Fibroblast of skin of right quadriceps (primary cell): ENCODE results near the gene ANKRD13B.

ENCODE experiments used
- DNase-seq: peaks from one replicate; pipeline ENCODE4 v3.0.0-alpha.2; 2013

The ANKRD13B gene

DNA sequence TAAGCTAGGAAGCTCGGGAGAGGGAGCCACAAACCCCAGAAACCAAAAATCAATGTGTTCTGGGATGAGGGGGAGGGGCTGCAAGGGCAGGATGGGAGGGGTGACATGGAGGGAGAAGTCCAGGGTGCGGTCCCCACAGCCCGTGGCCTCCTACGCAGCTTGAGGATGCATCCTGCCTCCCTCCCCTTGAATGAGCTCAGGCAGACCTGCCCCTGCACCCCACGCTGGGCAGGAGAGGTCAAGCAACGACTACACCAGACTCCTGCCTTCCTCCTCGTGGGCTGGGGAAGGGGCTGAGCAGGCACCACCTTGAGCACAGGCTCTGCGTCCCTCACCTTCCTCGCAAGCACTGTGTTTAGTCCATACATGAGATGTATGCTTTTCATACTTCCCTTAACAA lies 3.9 kb downstream of the ANKRD13B start:
- DNase-seq: no peak

DNA sequence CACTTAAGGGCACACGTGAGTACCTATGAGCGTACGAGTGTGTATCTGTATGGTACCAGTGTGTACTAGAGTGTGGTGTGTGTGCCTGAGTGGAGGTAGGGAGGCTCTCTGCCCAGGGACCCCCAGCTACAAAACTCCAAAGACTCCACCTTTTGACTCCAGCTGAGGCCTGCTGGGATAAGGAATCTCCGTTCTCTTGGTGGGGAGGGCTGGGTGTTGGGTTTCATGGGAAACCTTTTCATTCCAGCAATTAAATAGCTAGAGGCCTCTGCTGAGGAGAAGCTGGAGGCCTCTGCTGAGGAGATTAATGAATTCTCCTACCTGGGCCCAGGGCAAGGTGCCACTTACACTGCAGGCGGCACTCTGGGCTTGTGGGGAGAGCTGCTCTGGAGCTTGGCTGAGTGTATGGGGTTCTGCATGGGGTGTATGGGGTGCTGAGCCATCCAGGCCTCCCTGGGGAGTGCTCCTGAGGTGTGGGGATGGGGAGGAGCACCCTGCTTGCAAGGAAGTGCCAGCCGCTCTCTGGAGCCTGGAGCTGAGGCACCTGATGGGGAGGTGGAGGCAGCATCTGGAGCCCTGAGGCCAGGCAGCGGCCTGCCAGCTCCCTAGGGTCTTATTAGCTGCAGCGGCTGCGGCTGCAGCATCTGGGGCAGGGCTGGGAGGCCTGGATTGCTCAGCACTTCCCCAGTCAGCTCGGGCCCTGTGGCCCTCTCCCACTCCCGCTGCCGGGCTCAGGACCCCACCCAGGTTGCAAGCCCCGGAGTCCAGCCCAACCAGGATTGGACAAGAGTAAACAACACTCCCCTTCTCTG lies 4.6 kb downstream of the ANKRD13B start:
- DNase-seq: no peak

DNA sequence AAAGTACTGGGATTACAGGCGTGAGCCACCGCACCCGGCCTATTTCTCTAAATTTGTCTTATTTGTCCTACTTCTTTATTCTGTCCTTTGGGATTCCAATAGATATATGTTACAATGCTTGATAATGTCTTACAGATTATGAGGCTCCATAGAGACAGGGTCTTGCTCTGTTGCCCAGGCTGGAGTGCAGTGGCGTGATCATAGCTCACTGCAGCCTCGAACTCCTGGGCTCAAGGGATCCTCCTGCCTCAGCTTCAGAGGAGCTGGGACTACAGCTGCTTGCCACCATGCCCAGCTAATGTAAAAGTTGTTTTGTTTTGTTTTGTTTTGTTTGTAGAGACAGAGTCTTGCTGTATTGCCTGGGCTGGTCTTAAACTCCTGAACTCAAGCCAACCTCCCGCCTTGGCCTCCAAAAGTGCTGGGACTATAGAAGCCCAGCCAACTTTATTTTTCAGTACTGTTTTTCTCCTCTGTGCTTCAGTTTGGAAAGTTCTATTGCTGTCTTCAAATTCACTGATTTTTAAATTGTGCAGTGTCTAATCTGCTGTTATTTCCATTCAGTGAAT lies 10.3 kb downstream of the ANKRD13B start:
- DNase-seq: no peak

DNA sequence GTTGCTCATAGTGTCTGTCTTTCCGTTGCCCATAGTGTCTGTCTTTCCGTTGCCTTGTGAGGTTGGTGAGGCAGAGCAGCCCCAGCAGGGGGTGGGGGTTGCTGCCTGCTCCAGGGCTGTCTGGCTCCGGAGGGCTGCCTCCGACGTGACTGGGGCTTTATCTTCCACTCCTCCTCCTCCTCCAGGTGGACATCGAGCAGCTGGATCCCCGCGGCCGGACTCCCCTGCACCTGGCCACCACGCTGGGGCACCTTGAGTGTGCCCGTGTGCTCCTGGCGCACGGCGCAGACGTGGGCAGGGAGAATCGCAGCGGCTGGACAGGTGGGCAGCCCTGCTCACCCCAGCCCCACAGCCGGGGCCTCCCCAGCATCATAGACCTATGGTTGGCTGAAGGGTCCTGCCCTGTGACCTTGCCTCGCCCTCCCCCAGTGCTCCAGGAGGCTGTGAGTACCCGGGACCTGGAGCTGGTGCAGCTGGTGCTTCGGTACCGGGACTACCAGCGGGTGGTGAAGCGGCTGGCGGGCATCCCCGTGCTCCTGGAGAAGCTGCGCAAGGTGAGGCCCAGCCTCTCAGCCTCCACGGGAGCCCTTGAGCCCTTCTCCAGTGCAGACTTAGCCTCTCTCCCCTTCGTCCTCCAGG lies 14.7 kb downstream of the ANKRD13B start:
- no peak for DNase-seq

DNA sequence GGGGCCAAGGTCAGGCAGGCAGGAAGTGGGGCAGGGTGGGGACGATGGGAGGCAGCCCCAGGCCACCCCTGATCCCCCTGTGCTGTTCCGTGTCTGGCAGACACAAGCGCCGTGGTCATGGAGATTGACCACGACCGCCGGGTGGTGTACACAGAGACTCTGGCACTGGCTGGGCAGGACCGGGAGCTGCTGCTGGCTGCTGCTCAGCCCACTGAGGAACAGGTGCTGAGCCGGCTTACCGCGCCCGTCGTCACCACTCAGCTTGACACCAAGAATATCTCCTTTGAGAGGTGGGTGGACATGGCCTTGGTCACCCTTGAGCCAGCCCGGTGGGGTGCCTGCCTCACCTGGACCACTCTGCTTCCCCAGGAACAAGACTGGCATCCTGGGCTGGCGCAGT lies 16.1 kb downstream of the ANKRD13B start:
- no peak for DNase-seq

DNA sequence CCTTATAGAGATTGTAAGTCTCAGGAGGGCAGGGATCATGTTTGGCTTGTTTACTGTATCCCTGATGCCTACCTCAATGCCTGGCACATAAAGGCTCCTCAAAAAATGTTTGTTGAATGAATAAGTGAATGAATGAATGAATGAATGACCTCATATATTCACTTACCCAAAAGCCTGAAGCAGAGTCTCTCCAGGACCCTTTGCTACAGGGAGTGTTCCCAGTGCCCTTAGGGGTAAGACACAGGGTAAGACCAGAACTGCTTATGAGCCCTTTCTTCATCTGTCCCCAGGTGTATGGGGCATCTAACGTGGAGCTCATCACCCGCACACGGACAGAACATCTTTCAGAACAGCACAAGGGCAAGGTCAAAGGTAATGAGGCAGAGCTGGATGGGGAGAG lies 17.5 kb downstream of the ANKRD13B start:
- DNase-seq: no peak

DNA sequence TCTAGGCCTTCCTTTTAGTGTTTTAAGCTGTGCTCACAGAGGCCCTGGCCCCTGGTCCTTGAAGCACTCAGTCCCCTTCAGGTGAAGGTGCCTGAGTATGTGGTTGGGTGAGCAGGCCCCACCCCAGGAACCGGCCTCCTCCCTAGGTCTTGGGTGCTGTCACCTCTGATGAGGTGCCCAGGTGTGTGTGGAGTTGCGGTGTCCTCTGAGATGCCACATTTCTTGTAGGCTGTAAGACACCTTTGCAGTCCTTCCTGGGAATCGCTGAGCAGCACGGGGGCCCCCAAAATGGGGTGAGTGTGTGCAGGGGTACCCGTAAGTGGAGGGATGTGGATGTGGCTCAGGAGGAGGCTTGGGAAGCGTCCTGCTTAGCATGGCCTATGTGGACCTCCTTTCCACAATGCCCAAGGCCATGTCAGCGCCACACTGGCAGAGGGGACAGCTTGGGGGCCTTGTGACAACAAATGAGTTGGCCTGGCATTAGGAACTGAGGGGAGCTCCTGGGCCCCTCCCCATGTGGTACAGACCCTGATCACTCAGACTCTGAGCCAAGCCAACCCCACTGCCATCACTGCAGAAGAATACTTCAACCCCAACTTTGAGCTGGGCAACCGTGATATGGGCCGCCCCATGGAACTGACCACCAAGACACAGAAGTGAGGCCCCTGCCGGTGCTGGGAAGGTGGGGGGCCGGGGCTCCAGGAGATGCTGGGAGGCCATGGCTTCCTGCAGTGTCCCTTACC lies 18.6 kb downstream of the ANKRD13B start:
- DNase-seq: no peak

DNA sequence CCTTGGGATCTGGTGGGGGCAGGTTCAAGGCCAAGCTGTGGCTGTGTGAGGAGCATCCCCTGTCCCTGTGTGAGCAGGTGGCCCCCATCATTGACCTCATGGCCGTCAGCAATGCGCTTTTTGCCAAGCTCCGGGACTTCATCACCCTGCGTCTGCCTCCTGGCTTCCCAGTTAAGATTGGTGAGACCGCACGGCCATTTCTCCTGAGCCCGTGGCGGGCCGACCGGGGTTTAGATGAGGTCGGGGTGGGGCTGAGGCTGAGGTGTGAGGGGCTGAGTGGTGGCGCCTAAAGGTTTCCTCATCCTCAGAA lies 19.1 kb downstream of the ANKRD13B start:
- no peak for DNase-seq

DNA sequence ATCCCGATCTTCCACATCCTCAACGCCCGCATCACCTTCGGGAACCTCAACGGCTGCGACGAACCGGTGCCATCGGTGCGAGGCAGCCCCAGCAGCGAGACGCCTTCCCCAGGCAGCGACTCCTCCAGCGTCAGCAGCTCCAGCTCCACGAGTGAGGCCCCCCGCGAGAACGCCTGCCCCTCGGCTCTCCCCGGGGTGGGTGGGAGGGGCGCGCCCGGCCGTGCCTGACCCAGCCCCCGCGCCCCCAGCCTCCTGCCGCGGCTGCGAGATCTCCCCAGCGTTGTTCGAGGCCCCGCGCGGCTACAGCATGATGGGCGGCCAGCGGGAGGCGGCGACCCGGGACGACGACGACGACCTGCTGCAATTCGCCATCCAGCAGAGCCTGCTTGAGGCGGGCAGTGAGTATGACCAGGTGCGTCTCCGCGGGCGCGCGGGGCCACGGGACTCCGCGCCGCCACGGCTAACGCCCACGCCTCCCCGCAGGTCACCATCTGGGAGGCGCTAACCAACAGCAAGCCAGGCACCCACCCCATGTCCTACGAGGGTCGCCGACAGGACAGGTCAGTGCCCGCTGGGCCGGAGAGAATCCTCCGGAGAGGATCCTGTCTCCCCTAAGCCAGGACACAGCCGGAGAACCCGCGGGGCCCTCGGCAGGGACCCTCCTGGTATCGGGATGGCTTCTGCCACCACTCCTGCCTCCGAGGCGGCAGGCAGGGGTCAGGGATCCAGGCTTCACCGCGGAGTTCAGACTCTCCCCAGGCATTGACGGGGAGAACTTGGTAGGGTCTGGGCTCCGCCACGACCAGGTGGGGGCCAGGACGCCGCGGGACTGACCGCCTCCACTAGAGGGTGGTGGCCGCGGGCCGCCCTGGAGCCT lies 19.7 kb downstream of the ANKRD13B start:
- no peak for DNase-seq

DNA sequence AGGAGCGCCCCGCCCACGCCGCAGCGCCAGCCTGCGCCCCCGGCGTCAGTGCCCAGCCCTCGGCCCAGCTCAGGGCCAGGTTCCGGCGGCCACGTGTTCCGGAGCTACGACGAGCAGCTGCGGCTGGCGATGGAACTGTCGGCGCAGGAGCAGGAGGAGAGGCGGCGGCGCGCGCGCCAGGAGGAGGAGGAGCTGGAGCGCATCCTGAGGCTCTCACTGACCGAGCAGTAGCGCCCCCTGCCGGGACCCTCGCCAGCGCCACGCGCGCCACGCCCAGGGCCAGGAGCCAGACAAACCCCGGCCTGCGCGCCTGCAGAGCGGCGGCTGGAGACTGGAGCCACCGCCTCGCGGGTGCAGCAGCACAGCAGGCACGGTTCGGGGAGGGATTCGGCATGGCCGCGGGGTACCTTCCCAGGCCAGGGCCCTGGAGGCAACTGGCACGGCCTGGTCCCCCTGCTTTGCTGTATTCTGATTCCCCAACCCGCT lies 20.5 kb downstream of the ANKRD13B start:
- peak; percentile 85 for DNase-seq

DNA sequence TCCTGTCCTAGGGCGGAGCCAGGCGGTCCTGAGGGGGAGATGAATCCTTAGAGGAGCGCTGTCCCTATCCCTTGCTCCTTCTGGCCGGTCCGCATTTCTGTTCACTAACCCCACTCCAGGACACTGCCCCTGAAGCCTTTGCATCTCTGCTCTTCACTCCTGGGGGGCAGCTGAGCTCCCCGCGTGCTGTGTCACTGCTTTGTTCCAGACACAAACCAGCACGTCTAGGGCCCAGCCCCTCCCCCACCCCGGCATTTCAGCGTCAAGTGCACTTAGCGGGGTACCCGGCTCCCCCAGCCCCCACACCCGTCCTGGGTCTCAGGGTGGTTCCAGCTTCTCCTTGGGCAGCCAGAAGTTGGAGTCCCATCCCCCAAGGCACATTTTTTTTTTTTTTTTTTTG lies 20.9 kb downstream of the ANKRD13B start:
- no peak for DNase-seq

DNA sequence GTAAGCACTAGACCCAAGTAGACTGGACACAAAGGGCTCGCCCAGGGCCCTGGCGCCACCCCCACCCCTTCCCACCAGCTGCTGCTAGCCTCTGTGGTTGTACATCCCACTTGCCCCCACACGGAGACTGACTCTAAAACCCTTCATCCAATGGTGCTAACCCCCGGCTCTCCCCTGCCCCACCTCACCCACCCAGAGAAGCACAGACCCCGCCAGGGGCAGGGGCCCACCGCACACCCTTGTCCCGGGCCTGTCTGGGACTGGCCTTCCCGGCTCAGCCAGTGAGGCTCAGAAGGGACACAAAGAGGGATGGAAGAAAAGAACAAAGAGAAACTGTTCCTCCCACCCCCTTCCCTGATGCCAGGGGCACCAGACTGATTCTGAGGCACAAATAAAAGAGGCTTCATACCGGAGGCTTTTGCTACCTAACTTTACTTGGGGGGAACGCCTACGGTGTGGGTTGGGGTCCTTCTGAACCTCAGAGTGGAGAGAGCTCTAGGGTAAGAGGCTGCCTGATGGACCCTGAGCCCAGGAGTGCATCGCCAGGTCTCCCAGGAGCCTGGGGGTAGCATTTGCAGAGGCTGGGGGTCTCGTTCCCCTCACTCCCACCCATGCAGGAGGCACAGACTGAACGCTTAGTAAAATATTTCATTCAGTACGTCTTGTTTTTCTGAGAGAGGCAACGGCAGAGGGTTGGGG lies 21.6 kb downstream of the ANKRD13B start:
- DNase-seq: no peak

DNA sequence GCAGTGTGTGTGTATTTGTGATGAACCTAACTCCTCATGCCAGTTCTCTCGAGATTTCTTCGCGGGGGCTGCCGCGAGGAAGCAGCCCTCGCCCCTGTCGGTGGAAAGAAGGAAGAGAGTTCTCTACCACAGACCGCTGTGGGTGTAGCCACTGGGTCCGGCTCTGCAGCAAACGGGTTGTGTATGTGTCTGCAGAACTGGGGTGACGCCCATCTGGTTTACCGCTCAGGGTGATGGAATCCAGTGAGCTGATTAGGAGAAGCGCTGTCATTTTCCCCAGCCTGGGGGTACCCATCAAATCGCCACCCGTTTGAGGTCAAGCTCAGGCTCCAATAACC lies 22.1 kb downstream of the ANKRD13B start:
- DNase-seq: no peak

DNA sequence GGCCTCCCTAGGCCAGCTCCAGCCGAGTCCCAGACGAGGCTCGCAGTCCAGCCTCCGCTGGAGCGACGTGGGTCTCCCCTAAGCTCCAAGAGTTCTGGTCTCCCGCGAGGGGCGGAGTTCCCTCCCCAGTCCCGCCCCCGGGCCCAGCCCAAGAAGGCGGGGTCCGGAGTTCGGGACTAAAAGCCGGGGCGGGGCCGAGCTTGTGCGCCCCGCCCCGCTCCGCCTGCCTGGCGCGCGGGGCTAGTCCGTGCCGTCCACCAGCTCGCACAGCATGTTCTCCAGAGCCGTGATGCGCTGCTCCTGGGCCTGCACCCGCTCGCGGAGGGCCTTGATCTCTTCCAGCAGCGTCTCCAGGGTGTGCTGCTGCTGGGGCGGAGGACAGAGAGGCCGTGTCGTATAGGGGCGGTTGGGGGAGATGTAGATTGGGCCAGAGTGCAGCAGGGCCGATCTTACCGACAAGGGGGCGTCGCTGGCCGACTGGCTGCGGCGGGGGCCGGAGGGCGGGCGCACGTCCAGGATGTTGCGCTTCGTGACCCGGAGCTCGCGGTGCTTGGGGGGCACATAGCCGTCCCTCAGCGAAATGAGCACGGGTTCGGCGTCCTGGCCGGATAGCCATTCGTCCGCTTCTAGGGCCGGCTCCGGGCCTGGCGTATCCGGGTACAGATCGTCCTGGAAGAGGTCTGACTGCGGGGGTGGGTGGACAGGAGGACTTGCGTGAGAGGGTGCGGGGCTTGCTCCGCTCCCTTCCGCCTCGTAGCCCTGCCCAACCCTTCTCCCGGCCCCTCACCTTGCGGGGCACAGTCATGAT lies 22.8 kb downstream of the ANKRD13B start:
- DNase-seq: peak; percentile 80

DNA sequence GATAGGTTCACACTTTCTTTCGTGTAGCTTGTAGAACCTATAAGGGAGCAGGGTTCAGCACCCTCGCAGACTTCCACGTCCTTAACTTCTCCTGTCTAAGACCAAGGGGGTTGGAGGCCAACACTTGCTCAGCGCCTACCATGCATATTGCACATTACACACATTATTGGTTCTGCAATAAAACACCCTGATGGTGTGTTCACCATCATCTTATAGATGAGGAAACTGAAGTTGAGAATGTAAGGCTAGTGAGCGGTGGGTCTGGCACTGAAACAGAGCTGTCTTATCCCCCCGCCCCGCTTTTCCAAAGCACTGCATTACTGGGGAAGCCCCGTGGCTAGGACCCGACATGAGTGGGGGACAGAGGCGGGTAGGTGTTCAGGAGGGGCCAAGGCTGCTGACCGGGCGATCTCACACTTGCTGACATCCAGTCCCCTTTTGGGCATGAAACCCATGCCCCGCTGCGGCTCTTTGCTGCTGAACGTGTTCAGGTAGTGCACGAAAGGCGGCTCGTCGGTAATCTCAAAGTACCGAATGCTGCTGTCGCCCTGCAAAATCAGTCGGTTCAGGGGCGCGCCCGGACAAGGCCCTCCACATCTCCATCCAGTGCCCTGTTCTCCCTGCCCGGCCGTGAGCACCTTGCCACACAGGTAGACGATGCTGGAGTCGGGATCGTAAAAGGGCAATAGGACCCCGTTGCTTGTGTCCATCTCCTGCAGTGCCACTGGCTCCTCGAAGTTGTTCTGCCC lies 23.5 kb downstream of the ANKRD13B start:
- no peak for DNase-seq

DNA sequence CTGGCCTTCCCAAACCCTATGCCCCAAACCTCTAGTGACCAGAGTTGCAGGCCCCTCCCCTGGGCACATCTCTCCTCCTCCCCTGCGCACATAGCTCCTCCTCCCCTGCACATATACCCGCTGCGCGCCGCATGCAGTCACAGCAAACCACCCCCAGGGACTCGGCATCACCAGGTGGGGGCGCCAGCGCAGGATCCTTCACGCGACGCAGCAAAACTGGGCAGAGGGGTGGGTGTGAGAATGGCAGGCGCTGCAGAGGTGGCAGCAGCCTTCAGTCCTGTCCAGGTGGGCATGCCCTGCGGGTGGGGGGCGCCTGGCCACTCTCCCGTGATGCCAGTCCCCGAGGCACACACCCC lies 24.2 kb downstream of the ANKRD13B start:
- peak; percentile 79 for DNase-seq

DNA sequence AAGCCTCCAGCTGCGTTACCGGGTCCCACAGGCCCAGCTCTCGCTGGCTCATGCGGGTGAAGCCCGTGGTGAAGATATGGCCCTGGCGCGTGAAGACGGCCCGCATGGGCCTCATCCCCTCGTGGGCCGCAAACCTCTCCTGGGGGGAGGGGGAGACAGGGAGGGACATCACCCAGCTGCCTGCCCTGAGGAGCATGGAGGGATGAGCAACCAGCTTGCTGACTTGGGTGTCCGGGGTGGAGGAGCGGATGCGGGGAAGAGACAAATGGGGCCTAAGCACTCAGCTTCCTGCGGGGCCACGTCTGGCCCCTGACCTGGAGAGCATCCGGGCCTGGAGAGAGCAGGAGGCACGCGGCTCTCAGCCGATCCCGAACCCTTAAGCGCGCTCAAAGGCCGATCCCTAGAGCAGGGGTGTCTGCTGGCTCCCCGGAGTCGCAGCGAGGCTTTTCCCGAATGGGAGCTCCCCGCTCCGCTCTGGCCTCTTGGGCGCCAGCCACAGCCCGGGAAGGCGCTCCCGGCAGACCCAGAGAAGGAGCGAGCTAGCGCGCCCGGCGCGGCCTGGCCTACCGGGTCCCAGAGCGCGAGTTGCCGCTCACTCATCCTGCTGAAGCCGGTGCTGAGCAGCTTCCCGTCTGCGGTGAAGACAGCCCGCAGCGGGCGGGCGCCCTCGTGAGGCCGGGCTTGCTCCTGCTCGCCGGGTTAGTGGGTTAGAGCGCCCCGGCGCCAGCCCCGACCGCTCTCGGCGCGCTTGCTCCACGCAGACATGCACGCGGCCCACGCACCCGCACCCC lies 24.7 kb downstream of the ANKRD13B start:
- DNase-seq: peak; percentile 69

DNA sequence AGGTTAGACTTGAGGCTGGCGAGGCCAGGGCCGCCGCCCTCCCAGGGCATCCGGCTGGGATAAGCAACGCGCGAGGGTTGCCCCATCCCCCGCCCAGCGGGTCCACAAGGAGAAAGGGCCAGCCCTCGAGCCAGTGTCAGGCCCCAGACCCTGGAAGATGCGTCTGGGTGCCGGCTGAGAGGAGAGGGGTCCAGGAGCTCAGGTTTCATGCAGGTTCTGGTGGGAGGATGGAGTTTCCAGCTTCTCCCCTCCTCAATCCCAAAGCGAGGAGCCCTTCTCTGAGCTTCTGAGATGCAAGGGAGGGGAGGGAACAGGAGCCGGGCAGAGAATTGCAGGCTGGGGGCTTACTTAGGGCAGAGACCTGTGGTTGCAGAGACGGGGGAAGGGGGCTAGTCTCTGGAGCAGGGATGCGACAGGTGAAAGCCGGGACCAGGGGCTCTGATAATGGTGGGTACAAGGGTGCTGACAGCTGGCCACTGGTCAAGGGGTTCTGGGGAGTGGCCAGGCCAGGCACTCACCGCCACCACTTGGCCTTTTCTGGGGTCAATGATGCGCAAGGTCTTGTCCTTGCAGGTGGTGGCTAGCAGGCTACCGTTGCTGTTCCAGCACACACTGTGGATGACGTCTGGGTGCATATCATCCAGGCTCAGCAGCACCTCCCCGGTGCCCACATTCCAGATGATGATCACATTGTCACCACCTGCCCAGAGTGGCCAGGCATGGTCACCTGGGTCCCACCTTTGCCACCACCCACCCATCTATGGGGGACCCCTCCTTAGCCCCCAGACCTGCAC lies 25.5 kb downstream of the ANKRD13B start:
- no peak for DNase-seq

DNA sequence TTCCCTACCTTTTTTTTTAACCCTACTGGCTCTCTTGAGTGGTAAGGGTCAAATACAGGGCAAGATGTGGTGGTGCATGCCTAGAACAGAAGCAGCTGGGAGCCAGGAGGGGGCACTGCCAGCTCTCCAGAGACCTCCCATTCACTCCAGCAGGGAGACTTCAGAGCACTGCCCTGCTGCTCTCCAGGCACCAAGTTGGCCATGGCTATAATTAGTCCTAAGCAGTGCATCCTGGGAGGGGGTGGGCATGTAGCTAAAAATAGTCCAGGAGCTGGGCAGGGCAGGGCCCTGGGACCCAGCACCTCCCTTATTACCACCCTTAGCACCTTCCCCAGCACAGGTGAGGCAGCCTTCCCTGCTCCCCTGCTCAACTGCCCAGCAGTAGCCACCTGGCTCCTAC lies 26.3 kb downstream of the ANKRD13B start:
- peak; percentile 28 for DNase-seq
